ENCODE data around the gene PPOX.
A peak's percentile ranks its signal among the peaks of the same experiment; 100 is the strongest.

The PPOX gene

GRCh38 chr1:161177112-161177935 lies 11.1 kb downstream of the PPOX start, which contains the start of gene B4GALT3:
Gene B4GALT3 (minus strand): TSS chr1:161177507. CDS start chr1:161176060, 1,447 bp downstream.
- peak; percentile 44 to 86 for DNase-seq

- no peak for DNase-seq
Observed at GRCh38 chr1:161177936-161178244, 11.7 kb downstream of the PPOX start.

- DNase-seq: no peak
Observed at GRCh38 chr1:161179698-161180097, 13.5 kb downstream of the PPOX start.

GRCh38 chr1:161180639-161181038 lies 14.4 kb downstream of the PPOX start:
- peak; percentile 15 to 56 for DNase-seq

GRCh38 chr1:161182214-161182613 lies 16.0 kb downstream of the PPOX start:
- no peak for DNase-seq

- DNase-seq: peak; percentile 91 to 96
Observed at GRCh38 chr1:161185282-161185682, 19.1 kb downstream of the PPOX start.

- DNase-seq: no peak
Observed at GRCh38 chr1:161185732-161186311, 19.6 kb downstream of the PPOX start.

GRCh38 chr1:161187311-161187710 lies 21.1 kb downstream of the PPOX start:
- no peak for DNase-seq

- DNase-seq: no peak
Observed at GRCh38 chr1:161188381-161188780, 22.2 kb downstream of the PPOX start.

- no peak for DNase-seq
Observed at GRCh38 chr1:161189036-161189435, 22.8 kb downstream of the PPOX start.

- DNase-seq: no peak
Observed at GRCh38 chr1:161190962-161191521, 24.8 kb downstream of the PPOX start.

GRCh38 chr1:161191971-161192370 lies 25.7 kb downstream of the PPOX start:
- DNase-seq: no peak

- peak; percentile 64 to 80 for DNase-seq
Observed at GRCh38 chr1:161192476-161193465, 26.5 kb downstream of the PPOX start.

GRCh38 chr1:161193561-161194235 lies 27.5 kb downstream of the PPOX start:
- no peak for DNase-seq

GRCh38 chr1:161195171-161195570 lies 28.9 kb downstream of the PPOX start:
- DNase-seq: no peak

GRCh38 chr1:161196111-161196510 lies 29.9 kb downstream of the PPOX start:
- DNase-seq: no peak

GRCh38 chr1:161196521-161197451 lies 30.6 kb downstream of the PPOX start:
- DNase-seq: peak in 1 of 2 experiments; percentile 38

GRCh38 chr1:161197560-161198193 lies 31.5 kb downstream of the PPOX start:
- DNase-seq: no peak

GRCh38 chr1:161198194-161198896 lies 32.1 kb downstream of the PPOX start:
- peak; percentile 75 to 81 for DNase-seq

- DNase-seq: peak; percentile 94 to 99
Observed at GRCh38 chr1:161198897-161199431, 32.7 kb downstream of the PPOX start, which contains the start of gene ADAMTS4. Gene ADAMTS4 (minus strand): TSS chr1:161199054. CDS start chr1:161198627, 427 bp downstream.

Data from NCI-H446 (cell line).